HEK293T (cell line): ENCODE results near the gene SNRK.

Source experiments
- CTCF ChIA-PET: fragments of 350-600 bp; formaldehyde crosslinking; extraction: SDS; loops from one replicate; lab custom pipeline; 2021; ENCODE audit warnings: antibody characterized with exemption, inconsistent platforms; lab: Yijun Ruan, JAX
- POLR2A ChIA-PET: fragments of 350-600 bp; formaldehyde crosslinking; extraction: SDS; loops from one replicate; lab custom pipeline; 2020; ENCODE audit warnings: antibody characterized with exemption, inconsistent platforms; lab: Yijun Ruan, JAX
- DNase-seq: peaks from one replicate; pipeline ENCODE4 v3.0.0; 2012; ENCODE audit warnings: mixed read lengths; ENCODE audit errors: extremely low spot score
- ARNT ChIP-seq: fragments of 450-650 bp; IDR thresholded peaks from 2 replicates; pipeline ENCODE4 v1.6.1; 2017; ENCODE audit warnings: mild to moderate bottlenecking
- BHLHE40 ChIP-seq: fragments of 450-650 bp; IDR thresholded peaks from 2 replicates; pipeline ENCODE4 v1.6.1; 2016; ENCODE audit warnings: mild to moderate bottlenecking, moderate library complexity, borderline replicate concordance
- CTBP1 ChIP-seq: fragments of 450-650 bp; IDR thresholded peaks from 2 replicates; pipeline ENCODE4 v1.6.1; 2016; ENCODE audit warnings: borderline replicate concordance
- ELF4 ChIP-seq: fragments of 450-650 bp; IDR thresholded peaks from 2 replicates; pipeline ENCODE4 v1.6.1; 2017; ENCODE audit warnings: antibody characterized with exemption
- FOXA1 ChIP-seq: fragments of 450-650 bp; IDR thresholded peaks from 2 replicates; pipeline ENCODE4 v1.6.1; 2016; ENCODE audit warnings: mild to moderate bottlenecking
- FOXK2 ChIP-seq: fragments of 450-650 bp; IDR thresholded peaks from 2 replicates; pipeline ENCODE4 v1.6.1; 2016; ENCODE audit warnings: mild to moderate bottlenecking
- FOXM1 ChIP-seq: fragments of 450-650 bp; IDR thresholded peaks from 2 replicates; pipeline ENCODE4 v1.6.1; 2017; ENCODE audit warnings: mild to moderate bottlenecking, borderline replicate concordance
- HDGF ChIP-seq: fragments of 450-650 bp; IDR thresholded peaks from 2 replicates; pipeline ENCODE4 v1.6.1; 2017; ENCODE audit warnings: antibody characterized with exemption, borderline replicate concordance
- L3MBTL2 ChIP-seq: fragments of 450-650 bp; conservative IDR thresholded peaks from 2 replicates; pipeline ENCODE4 v1.6.1; 2016; ENCODE audit warnings: mild to moderate bottlenecking
- LEF1 ChIP-seq: fragments of 450-650 bp; IDR thresholded peaks from 2 replicates; pipeline ENCODE4 v1.6.1; 2017; ENCODE audit warnings: mild to moderate bottlenecking, borderline replicate concordance
- NFRKB ChIP-seq: fragments of 450-650 bp; IDR thresholded peaks from 2 replicates; pipeline ENCODE4 v1.6.1; 2016; ENCODE audit warnings: mild to moderate bottlenecking, moderate library complexity
- SP1 ChIP-seq: fragments of 450-650 bp; IDR thresholded peaks from 2 replicates; pipeline ENCODE4 v1.6.1; 2017
- SUZ12 ChIP-seq: fragments of 450-650 bp; IDR thresholded peaks from 2 replicates; pipeline ENCODE4 v1.6.1; 2016; ENCODE audit warnings: mild to moderate bottlenecking
- TARDBP ChIP-seq: fragments of 450-650 bp; IDR thresholded peaks from 2 replicates; pipeline ENCODE4 v1.6.1; 2016
- ZNF384 ChIP-seq: fragments of 450-650 bp; IDR thresholded peaks from 2 replicates; pipeline ENCODE4 v1.6.1; 2016
- TF ChIP-seq, protein P1 (sequence below): fragments of 450-650 bp; IDR thresholded peaks from 2 replicates; pipeline ENCODE4 v1.6.1; 2016

SNRK gene

DNA sequence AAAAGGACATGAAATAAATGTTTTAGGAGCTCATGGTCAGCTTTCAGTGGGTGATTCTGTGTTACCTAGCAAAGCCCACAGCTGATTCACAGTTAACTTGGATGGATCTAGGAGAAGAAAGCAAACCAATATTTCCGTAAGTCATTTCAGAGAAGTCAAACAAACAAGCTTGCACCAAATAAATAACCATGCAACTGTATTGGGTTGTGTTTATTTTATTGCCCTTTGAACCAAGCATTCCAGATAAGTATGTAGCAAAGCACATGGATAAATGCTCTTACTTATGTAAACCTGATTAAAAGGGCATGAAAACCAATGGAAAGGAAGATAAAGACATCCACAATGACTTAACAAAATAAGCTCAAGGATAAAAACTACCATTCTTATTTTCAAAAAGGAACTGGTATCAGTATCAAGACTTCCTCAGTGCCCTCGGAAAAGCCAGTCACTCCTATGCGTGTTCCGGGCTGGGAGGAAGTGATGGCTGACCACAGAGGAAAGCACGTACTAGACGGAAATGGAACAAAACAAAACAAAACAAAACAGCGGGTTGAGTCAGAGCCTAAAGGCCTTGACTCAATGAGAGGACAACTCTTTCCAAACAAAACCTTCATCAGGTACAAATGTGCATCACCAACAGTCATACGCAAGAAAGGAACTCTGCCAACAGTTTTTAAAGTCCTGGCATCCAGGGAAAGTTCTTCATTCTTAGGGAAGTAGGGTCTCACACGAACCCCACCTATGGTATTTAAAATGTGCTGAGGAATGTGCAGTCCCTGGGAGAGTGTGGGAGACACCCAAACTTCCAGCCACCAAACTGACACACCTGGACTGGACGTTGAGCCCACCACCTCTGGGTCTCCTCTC is 103.3 kb downstream of the SNRK start:
- DNase-seq: no peak
- ChIA-PET POLR2A (no interaction called here), CTCF (interaction anchor here (1.0 kb wide), 1 partner anchor 12 kb away, joined by 4 read pairs; no protein-coding TSS in a partner anchor)
- no peak for TF ChIP-seq L3MBTL2

- POLR2A ChIA-PET: no interaction called here
- CTCF ChIA-PET: no interaction called here
- no peak for TF ChIP-seq L3MBTL2
- no peak for TF ChIP-seq SP1
- no peak for TF ChIP-seq NFRKB
- no peak for TF ChIP-seq ZNF384
- no peak for TF ChIP-seq FOXA1
- no peak for TF ChIP-seq FOXM1
- TF ChIP-seq FOXK2: no peak
- TF ChIP-seq LEF1: no peak
- no peak for TF ChIP-seq ARNT
- TF ChIP-seq ELF4: no peak
- DNase-seq: no peak
Observed at GRCh38 chr3:43390255-43390588, 103.9 kb downstream of the SNRK start.

DNA sequence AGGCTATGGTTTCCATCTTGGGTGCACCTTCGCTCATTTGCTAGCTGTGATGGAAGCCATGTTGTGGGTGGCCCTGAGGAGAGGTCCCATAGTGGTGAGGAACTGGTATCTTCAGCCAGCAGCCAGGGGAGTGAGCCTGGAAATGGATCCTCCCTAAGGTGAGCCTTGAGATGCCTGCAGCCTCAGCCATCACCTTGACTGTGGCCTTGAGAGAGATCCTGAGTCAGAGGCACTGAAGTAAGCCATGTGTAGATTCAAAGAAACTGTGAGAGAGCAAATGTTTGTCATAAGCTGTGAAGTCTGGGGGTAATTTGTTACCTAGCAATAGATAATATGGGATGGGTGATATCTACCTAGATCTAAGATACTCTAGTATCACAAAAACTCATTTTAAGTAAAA is 105.3 kb downstream of the SNRK start:
- TF ChIP-seq FOXM1: no peak
- TF ChIP-seq BHLHE40: no peak
- TF ChIP-seq ELF4: no peak
- no peak for TF ChIP-seq TARDBP
- no peak for TF ChIP-seq ARNT
- no peak for TF ChIP-seq L3MBTL2
- TF ChIP-seq CTBP1: no peak
- TF ChIP-seq, protein P1, sequence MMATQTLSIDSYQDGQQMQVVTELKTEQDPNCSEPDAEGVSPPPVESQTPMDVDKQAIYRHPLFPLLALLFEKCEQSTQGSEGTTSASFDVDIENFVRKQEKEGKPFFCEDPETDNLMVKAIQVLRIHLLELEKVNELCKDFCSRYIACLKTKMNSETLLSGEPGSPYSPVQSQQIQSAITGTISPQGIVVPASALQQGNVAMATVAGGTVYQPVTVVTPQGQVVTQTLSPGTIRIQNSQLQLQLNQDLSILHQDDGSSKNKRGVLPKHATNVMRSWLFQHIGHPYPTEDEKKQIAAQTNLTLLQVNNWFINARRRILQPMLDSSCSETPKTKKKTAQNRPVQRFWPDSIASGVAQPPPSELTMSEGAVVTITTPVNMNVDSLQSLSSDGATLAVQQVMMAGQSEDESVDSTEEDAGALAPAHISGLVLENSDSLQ: no peak
- no peak for TF ChIP-seq SUZ12
- no peak for TF ChIP-seq FOXA1
- no peak for TF ChIP-seq LEF1
- ChIA-PET POLR2A (no interaction called here), CTCF (no interaction called here)
- DNase-seq: no peak

- ChIA-PET POLR2A (no interaction called here), CTCF (no interaction called here)
- DNase-seq: no peak
- TF ChIP-seq HDGF: no peak
- TF ChIP-seq, protein P1: no peak
- TF ChIP-seq BHLHE40: no peak
- TF ChIP-seq CTBP1: no peak
- no peak for TF ChIP-seq ZNF384
- TF ChIP-seq FOXM1: no peak
- no peak for TF ChIP-seq TARDBP
- TF ChIP-seq FOXA1: no peak
- no peak for TF ChIP-seq SUZ12
- no peak for TF ChIP-seq LEF1
- TF ChIP-seq ARNT: no peak
Observed at GRCh38 chr3:43394041-43394554, 107.8 kb downstream of the SNRK start.

DNA sequence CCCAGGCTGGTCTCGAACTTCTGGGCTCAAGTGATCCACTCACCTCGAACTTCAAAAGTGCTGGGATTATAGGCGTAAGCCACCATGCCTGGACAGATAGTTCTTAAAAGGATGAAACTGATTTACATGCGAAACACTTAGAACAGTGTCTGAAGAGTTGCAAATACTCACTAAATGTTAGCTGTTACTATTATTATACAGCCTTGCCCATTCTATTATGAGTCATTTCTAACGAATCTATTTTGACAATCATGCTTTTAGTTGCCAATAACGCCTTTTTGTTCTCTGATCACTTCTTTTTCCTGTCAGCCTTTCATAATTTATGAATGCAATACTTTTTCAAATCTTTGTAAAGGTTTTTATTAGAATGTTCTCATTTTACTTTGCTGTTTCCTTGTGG is 112.7 kb downstream of the SNRK start:
- DNase-seq: no peak
- ChIA-PET POLR2A (no interaction called here), CTCF (no interaction called here)
- no peak for TF ChIP-seq LEF1
- TF ChIP-seq, protein P1: no peak
- no peak for TF ChIP-seq L3MBTL2
- TF ChIP-seq SP1: no peak
- TF ChIP-seq ZNF384: no peak
- no peak for TF ChIP-seq TARDBP
- TF ChIP-seq FOXK2: no peak
- no peak for TF ChIP-seq NFRKB
- TF ChIP-seq ELF4: no peak

- ChIA-PET POLR2A (no interaction called here), CTCF (no interaction called here)
- TF ChIP-seq TARDBP (no peak), ZNF384 (no peak), FOXA1 (no peak), NFRKB (no peak), SUZ12 (no peak), LEF1 (no peak), BHLHE40 (no peak), L3MBTL2 (no peak)
- no peak for DNase-seq
Observed at GRCh38 chr3:43400167-43400566, 113.8 kb downstream of the SNRK start.
